22Rv1 (cell line): ENCODE measurements around the gene SH2D4B.

Experiments used
- H3K27ac ChIP-seq: fragments of 450-650 bp; 2 replicates; pipeline ENCODE4 v1.5.1; 2017
- CTCF ChIP-seq: fragments of 450-650 bp; IDR thresholded peaks from 2 replicates; pipeline ENCODE4 v1.5.1; 2017; ENCODE audit warnings: mild to moderate bottlenecking
- ZFX ChIP-seq: fragments of 450-650 bp; IDR thresholded peaks from 2 replicates; pipeline ENCODE4 v1.6.1; 2017; ENCODE audit warnings: antibody characterized with exemption, borderline replicate concordance

SH2D4B gene

GRCh38 chr10:80580638-80581468 is 43.2 kb downstream of the SH2D4B start:
- TF ChIP-seq CTCF = no peak
- TF ChIP-seq ZFX = no peak
- H3K27ac ChIP-seq = no peak overlapping the region

GRCh38 chr10:80581469-80581835 is 43.8 kb downstream of the SH2D4B start:
- no peak for TF ChIP-seq CTCF
- TF ChIP-seq ZFX = no peak
- H3K27ac ChIP-seq = no peak overlapping the region

- TF ChIP-seq ZFX = no peak
- no peak for TF ChIP-seq CTCF
- no peak overlapping the region for H3K27ac ChIP-seq
These were observed 44.7 kb downstream of the SH2D4B start for GRCh38 chr10:80582286-80582960.

GRCh38 chr10:80583685-80584084 is 46.0 kb downstream of the SH2D4B start:
- TF ChIP-seq CTCF = no peak
- TF ChIP-seq ZFX = no peak
- no peak overlapping the region for H3K27ac ChIP-seq

- TF ChIP-seq CTCF (no peak), ZFX (no peak)
- H3K27ac ChIP-seq = no peak overlapping the region
These were observed 48.1 kb downstream of the SH2D4B start for GRCh38 chr10:80585812-80586211.

GRCh38 chr10:80588546-80588945 is 50.8 kb downstream of the SH2D4B start:
- TF ChIP-seq ZFX (no peak), CTCF (no peak)
- H3K27ac ChIP-seq = no peak overlapping the region
